ENCODE data around the gene CLASP1.
"Not testable (repeated sequence)": the region's sequence is repeated elsewhere in the genome, so short reads cannot be mapped to it uniquely, and the experiment has no call there.

CLASP1 gene

GRCh38 chr2:121659933-121660332 is 10.7 kb upstream of the CLASP1 start:
- DNase-seq = no peak

DNA sequence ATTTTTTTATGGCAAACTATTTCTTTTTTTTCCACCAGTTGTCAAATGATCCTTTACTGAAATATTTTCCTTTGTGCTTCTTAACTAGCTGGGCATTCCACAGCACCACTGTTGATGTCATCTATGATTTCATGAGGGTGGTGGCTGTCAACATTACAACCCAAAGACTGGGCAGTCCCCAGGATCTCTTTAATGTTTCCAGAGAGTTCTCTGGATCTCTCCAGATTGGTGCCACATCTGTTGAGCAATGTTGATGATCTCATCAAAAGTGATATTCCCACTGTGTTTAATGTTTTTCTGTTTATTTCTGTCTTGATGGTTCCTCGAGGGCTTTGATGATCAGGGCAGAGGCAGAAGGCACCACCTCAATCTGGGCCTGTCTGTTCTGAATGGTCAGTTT is 9.1 kb upstream of the CLASP1 start:
- not testable (repeated sequence) for DNase-seq

GRCh38 chr2:121653035-121653434 is 3.8 kb upstream of the CLASP1 start:
- no peak for DNase-seq

GRCh38 chr2:121650315-121650930 is 1.2 kb upstream of the CLASP1 start:
- DNase-seq = no peak

GRCh38 chr2:121649596-121650314 is 493 bp upstream of the CLASP1 start:
- DNase-seq = peak; percentile 96

GRCh38 chr2:121648206-121649148 is 785 bp downstream of the CLASP1 start:
- DNase-seq = peak; percentile 36

GRCh38 chr2:121647396-121647795 is 1.9 kb downstream of the CLASP1 start:
- no peak for DNase-seq

GRCh38 chr2:121644715-121645114 is 4.5 kb downstream of the CLASP1 start:
- DNase-seq = no peak

DNA sequence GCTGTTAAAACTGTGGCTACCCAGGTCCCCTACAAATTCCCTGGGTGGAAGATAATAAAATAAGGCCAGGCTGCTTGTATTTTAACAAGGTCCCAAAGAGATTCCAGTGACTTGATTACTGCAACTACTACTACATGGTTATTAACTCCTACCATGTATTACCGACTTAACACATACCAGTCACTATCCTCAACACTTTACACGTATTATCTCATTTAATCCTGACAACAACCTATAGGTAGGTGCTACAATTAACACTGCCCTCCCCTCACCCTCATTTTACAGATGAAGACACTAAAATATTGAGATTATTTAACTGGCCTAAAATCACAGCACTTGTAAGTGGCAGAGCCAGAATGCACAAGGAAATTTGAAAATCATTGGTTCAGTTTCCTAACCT is 5.4 kb downstream of the CLASP1 start:
- no peak for DNase-seq

DNA sequence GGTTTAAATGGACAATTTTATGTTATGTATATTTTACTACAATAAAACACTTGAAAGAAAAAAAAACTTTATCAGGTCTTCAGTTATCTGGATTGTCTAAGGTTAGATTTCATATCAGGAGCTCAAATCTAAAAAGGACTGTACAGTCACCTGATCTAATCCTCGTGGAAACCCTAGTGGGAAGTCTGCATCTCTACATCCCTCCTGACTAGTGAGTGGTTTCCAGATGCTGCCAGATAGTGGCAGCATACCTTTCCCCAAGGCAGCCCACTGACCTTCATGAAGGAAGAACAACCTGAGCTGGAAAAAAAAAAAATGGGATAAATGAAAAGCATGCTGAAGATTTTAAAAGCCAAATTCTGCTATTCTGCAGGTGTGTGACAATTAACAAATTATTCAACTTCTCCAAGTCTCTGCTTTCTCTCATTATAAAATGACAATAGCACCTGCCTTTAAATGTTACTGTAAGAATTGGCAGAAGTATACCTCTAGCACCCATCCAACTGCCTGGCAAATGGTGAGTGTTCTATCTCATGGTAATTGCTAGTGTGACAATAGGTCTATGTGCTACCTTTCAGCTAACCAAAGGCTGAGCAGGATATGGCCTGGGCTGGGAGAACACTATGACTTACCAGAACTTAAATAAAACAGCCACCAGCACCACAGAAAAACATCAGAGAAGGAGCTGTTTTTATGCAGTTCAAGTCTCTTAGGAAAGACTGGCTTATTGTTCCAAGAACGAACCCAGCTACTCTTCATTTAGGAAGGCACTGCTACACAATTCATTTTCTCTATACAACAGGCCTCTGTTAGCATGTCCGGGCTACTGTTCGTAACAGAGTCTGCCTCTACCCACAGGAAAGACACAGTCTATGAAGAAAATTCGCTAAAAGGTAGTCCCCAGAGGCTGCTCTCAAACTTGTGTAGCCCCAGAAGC is 8.6 kb downstream of the CLASP1 start:
- DNase-seq = no peak

DNA sequence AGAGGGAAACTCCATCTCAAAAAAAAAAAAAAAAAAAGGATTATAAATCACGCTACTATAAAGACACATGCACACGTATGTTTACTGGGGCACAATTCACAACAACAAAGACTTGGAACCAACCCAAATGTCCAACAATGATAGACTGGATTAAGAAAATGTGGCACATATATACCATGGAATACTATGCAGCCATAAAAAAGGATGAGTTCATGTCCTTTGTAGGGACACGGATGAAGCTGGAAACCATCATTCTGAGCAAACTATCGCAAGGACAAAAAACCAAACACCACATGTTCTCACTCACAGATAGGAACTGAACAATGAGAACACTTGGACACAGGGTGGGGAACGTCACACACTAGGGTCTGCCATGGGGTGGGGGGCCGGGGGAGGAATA is 9.4 kb downstream of the CLASP1 start:
- DNase-seq = not testable (repeated sequence)

- no peak for DNase-seq
Observed at GRCh38 chr2:121638333-121638732, 10.9 kb downstream of the CLASP1 start.

- DNase-seq = no peak
Observed at GRCh38 chr2:121635371-121635770, 13.9 kb downstream of the CLASP1 start.

GRCh38 chr2:121634354-121635307 is 14.6 kb downstream of the CLASP1 start:
- peak; percentile 36 for DNase-seq

DNA sequence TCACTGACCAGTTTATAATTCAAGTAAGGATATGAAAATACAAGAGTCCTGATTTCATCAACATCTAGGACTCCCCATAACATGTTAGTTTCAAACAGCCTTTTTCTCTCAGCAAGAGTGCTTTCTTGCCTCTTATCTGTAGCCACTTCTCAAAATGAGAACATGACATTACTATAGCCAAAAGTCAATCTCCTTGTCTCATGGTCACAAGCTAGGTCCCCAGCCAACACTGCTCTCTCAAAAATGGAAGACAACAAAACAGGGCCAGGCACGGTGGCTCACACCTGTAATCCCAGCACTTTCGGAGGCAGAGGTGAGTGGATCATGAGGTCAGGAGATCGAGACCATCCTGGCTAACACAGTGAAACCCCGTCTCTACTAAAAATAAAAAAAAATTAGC is 15.8 kb downstream of the CLASP1 start:
- DNase-seq = no peak

GRCh38 chr2:121627525-121628050 is 21.7 kb downstream of the CLASP1 start:
- DNase-seq = no peak

DNA sequence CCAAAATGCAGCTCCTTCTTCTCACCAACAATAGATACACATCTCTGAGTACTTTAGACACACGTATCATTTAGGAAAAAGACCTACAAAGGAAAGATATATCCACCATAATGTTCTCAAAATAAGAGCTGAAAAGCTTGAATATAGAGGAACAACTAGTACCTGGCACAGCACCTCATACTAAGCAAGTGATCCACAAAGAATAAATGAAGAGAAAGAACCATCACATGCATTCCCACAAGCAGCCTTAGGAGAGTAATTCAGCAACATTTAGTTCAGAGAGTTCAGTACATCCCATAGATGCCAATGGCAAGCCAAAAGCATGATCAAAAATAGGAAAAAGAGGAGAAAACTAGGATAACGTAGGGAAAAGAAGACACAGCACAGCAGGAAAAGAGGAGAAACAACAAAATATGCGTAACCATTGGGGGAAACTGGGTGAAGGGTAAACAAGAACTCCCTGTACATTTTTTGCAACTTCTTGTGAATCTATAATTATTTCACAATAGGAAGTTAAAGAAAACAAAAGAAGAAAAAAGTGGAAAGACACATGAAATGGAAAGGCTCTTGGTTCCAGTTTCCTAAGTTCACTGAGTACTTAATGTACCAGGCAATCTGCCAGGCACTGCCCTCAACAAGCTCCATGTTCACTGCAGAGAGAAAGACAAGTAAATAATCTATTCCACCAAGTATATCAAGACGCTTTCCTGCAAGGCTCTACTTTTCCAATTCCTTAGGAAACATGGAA is 22.3 kb downstream of the CLASP1 start:
- no peak for DNase-seq

DNA sequence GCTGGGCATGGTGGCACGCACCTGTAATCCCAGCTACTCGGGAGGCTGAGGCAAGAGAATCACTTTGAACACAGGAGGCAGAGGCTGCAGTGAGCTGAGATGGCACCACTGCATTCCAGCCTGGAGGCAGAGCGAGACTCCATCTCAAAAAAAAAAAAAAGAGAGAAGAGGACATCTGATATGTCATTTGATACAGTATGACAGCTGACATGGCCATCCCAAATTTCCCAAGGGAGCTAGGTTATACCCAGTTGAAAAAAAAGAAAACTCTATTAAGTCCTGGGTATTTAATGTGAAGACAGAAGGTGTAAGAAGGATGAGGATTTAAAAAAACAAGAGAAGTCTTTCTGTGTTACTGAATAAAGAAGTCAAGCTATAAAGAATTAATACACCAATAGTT is 23.3 kb downstream of the CLASP1 start:
- no peak for DNase-seq

DNA sequence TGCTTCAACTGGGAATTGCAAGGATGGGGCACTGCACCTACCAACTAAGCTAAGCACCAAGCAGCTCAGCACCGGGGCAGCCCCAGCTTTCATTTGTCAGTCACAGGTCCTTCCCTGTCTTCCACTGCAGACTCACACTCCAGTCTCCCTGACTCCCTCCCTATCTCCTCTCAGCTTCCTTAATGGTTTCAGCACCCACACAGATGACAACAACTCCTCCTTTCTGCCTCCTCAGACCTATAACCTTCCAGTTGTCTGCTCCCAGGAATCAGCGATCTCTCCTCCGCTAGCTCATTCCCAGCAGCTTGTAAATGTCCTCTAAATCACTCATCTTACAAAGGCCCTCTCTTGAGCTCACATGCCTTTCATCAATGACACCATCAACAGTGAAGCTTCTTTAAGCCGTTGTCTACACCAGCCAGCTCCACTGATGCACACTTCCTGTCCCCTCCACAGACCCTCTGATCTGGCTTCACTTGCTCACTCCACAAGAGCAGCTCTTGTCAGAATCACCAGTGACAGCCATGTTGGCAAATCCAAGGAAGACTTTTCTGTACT is 32.1 kb downstream of the CLASP1 start:
- DNase-seq = no peak

DNA sequence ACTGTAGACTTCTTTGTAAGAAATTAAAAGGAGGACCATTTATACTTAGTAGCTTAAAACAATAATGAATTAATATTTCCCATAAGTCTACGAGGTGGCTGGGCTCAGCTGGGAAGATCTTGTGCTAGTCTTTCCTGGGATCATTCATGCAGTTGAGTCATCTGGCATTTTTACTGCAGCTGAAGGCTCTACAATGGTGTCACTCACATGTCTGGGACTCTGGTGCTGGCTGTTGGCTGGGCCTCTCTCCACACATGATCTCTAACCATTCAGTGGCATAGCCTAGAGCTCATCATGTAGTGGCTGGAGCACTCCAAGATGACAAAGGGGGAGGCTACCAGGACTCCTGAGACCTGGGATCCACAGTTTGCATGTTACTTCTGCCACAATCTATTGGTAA is 35.5 kb downstream of the CLASP1 start:
- DNase-seq = no peak

Measured in NCI-H345 (cell line).